ENCODE results near the gene ITIH4.

Gene ITIH4

GRCh38 chr3:52877085-52877484 is 46.6 kb upstream of the ITIH4 start:
- Histone ChIP-seq H3K4me1 (ENCODE audit: control insufficient read depth, insufficient read depth, low read length) (no peaks in the 10 kb centered on the region), H3K36me3 (ENCODE audit: control insufficient read depth in 2 of 2, insufficient read depth in 1 of 2, low read length in 2 of 2) (peaks cover 0 to 5% of the 10 kb centered on the region in 2 experiments; a peak in 1 of 3 replicates), H3K4me3 (ENCODE audit: low read depth, low read length) (no peak overlapping the region), H3K27ac (ENCODE audit: extremely low read depth, low read depth, low read length) (no peak overlapping the region), H3K9me3 (ENCODE audit: control insufficient read depth, insufficient read depth, low read depth, low read length) (no peaks in the 10 kb centered on the region)
- ChIA-PET CTCF (no interaction called here), POLR2A (no interaction called here)
- no peak for TF ChIP-seq ZBTB11 (tag by site-specific recombination; conservative IDR thresholded peaks at IDR 0.05; ENCODE audit: low read depth)
- no peak for TF ChIP-seq ZNF18 (tag by site-specific recombination; IDR thresholded peaks at IDR 0.05)
- no peak for TF ChIP-seq ZNF701 (tag by site-specific recombination; IDR thresholded peaks at IDR 0.05)
- no peak for TF ChIP-seq SP3 (tag by site-specific recombination; IDR thresholded peaks at IDR 0.05)
- TF ChIP-seq ZBTB10 (tag by site-specific recombination; IDR thresholded peaks at IDR 0.05): no peak
- no peak for TF ChIP-seq ZNF394 (tag by site-specific recombination; IDR thresholded peaks at IDR 0.05; ENCODE audit: borderline replicate concordance)
- TF ChIP-seq GLI4 (tag by site-specific recombination; IDR thresholded peaks at IDR 0.05): no peak
- no peak for TF ChIP-seq ZNF280D (tag by site-specific recombination; IDR thresholded peaks at IDR 0.05)

- Histone ChIP-seq H3K9me3 (ENCODE audit: control insufficient read depth, insufficient read depth, low read depth, low read length) (no peaks in the 10 kb centered on the region), H3K36me3 (ENCODE audit: control insufficient read depth in 2 of 2, insufficient read depth in 1 of 2, low read length in 2 of 2) (peaks cover 0 to 5% of the 10 kb centered on the region in 2 experiments; a peak in 1 of 3 replicates), H3K4me3 (ENCODE audit: low read depth, low read length) (no peak overlapping the region), H3K4me1 (ENCODE audit: control insufficient read depth, insufficient read depth, low read length) (no peaks in the 10 kb centered on the region), H3K27ac (ENCODE audit: extremely low read depth, low read depth, low read length) (no peak overlapping the region)
- TF ChIP-seq ZNF26 (tag by site-specific recombination; IDR thresholded peaks at IDR 0.05): no peak
- no peak for TF ChIP-seq ZBTB44 (tag by site-specific recombination; IDR thresholded peaks at IDR 0.05)
- no peak for TF ChIP-seq KLF17 (tag by site-specific recombination; IDR thresholded peaks at IDR 0.05)
- TF ChIP-seq ZNF146 (tag by site-specific recombination; IDR thresholded peaks at IDR 0.05): no peak
- POLR2A ChIA-PET: interaction anchor here (0.6 kb wide), 1 partner anchor 94 kb away, joined by 4 read pairs; no protein-coding TSS in a partner anchor
- CTCF ChIA-PET: no interaction called here
These were observed 44.6 kb upstream of the ITIH4 start for GRCh38 chr3:52874864-52875587.

Measured in HEK293 (cell line).